ENCODE measurements around the gene MAN1B1. TPM values are rescaled to one million over a fixed set of nuclear protein-coding genes. Genes with fewer than 3 reads are reported as not detected.

MAN1B1 gene
- polyA plus RNA-seq, 3 donors: 29.3 to 38.2 (median 33.3) TPM

GRCh38 chr9:137070201-137070905 lies 16.4 kb upstream of the MAN1B1 start, which contains the start of gene SAPCD2:
Gene SAPCD2, minus strand, starts transcription at chr9:137070557. Its CDS starts 97 bp downstream, at chr9:137070460.
- H2AFZ ChIP-seq (ENCODE audit: insufficient read depth, low read depth, low read length, poor library complexity, severe bottlenecking): peak within 1 kb of the TSS; percentile 76
- DNase-seq: peak; percentile 90 to 94 (median 91)
- H3K4me1 Mint-ChIP-seq: peaks cover 61% of the 10 kb centered on the region
- H3K27ac Mint-ChIP-seq: peak within 1 kb of the TSS; percentile 77 to 96 (median 89)
- WGBS (ENCODE audit: insufficient coverage): under 1% methylated on average over 67 of the region's 74 CpGs
- H3K4me2 ChIP-seq (replicated peaks; ENCODE audit: extremely low read depth, low read length, poor library complexity, severe bottlenecking): peak within 1 kb of the TSS; percentile 76
- H3K27me3 ChIP-seq (ENCODE audit: control insufficient read depth in 2 of 2, insufficient read depth in 2 of 2, low read length in 2 of 2): peaks cover 0 to 5% of the 10 kb centered on the region in 2 donors
- H4K20me1 ChIP-seq (ENCODE audit: insufficient read depth, low read length): no peaks in the 10 kb centered on the region
- H3K27me3 Mint-ChIP-seq (ENCODE audit: low read depth in 3 of 3): peaks cover 0 to 3% (median 1%) of the 10 kb centered on the region in 3 donors
- H3K4me1 ChIP-seq (ENCODE audit: control insufficient read depth in 1 of 2, insufficient read depth in 2 of 2, low read length in 2 of 2): peaks cover 41 to 71% of the 10 kb centered on the region in 2 donors
- H3K9ac ChIP-seq (ENCODE audit: insufficient read depth, low read length, poor library complexity, severe bottlenecking): peak within 1 kb of the TSS; percentile 48
- no peak for TF ChIP-seq CTCF (IDR thresholded peaks at IDR 0.05)
- peaks cover 3 to 12% of the 10 kb centered on the region in 2 donors for H3K36me3 Mint-ChIP-seq
- peak within 1 kb of the TSS; percentile 75 to 91 for H3K4me3 Mint-ChIP-seq
- H3K79me2 ChIP-seq (ENCODE audit: insufficient read depth, low read length): peaks cover 6% of the 10 kb centered on the region
- peak within 1 kb of the TSS; percentile 53 to 56 for H3K27ac ChIP-seq (ENCODE audit: low read depth in 1 of 2, low read length in 2 of 2)
- no peaks in the 10 kb centered on the region for H3K9me3 ChIP-seq (replicated peaks in 1 of 2; ENCODE audit: control insufficient read depth in 1 of 2, insufficient read depth in 1 of 2, low read length in 2 of 2)
- H3K4me3 ChIP-seq (replicated peaks in 1 of 3; ENCODE audit: low read depth in 2 of 3, low read length in 3 of 3): peak within 1 kb of the TSS; percentile 2 to 71 (median 39)
- peaks cover 0 to 4% (median 2%) of the 10 kb centered on the region in 7 donors for H3K9me3 Mint-ChIP-seq
- intact Hi-C loops (cut with micrococcal nuclease): loop anchor here in 1 of 2 donors (2.0 kb wide), 1 partner anchor 16 kb away; the partner anchor contains the start of gene MAN1B1
- no peaks in the 10 kb centered on the region for H3K36me3 ChIP-seq (replicated peaks in 1 of 2; ENCODE audit: control insufficient read depth in 1 of 2, insufficient read depth in 2 of 2, low read length in 2 of 2)

- peaks cover 6% of the 10 kb centered on the region for H3K79me2 ChIP-seq (ENCODE audit: insufficient read depth, low read length)
- peak overlapping the region; percentile 2 to 71 (median 39) for H3K4me3 ChIP-seq (replicated peaks in 1 of 3; ENCODE audit: low read depth in 2 of 3, low read length in 3 of 3)
- H3K9me3 ChIP-seq (replicated peaks in 1 of 2; ENCODE audit: control insufficient read depth in 1 of 2, insufficient read depth in 1 of 2, low read length in 2 of 2): no peaks in the 10 kb centered on the region
- peak overlapping the region; percentile 76 for H3K4me2 ChIP-seq (replicated peaks; ENCODE audit: extremely low read depth, low read length, poor library complexity, severe bottlenecking)
- WGBS (ENCODE audit: insufficient coverage): 23% methylated on average over 5 of the region's 6 CpGs
- H3K27me3 Mint-ChIP-seq (ENCODE audit: low read depth in 3 of 3): peaks cover 0 to 3% (median 3%) of the 10 kb centered on the region in 3 donors
- TF ChIP-seq CTCF (IDR thresholded peaks at IDR 0.05): no peak
- peak overlapping the region; percentile 48 for H3K9ac ChIP-seq (ENCODE audit: insufficient read depth, low read length, poor library complexity, severe bottlenecking)
- H3K9me3 Mint-ChIP-seq: peaks cover 0 to 4% (median 2%) of the 10 kb centered on the region in 7 donors
- H3K27ac Mint-ChIP-seq: peak overlapping the region; percentile 77 to 96 (median 89)
- H3K36me3 Mint-ChIP-seq: peaks cover 0 to 7% of the 10 kb centered on the region in 2 donors
- H3K4me1 Mint-ChIP-seq: peaks cover 64% of the 10 kb centered on the region
- DNase-seq: no peak
- intact Hi-C loops (cut with micrococcal nuclease): loop anchor here in 1 of 2 donors (2.0 kb wide), 1 partner anchor 16 kb away; the partner anchor contains the start of gene MAN1B1
- H4K20me1 ChIP-seq (ENCODE audit: insufficient read depth, low read length): no peaks in the 10 kb centered on the region
- peak overlapping the region; percentile 75 to 91 for H3K4me3 Mint-ChIP-seq
- H3K4me1 ChIP-seq (ENCODE audit: control insufficient read depth in 1 of 2, insufficient read depth in 2 of 2, low read length in 2 of 2): peaks cover 41 to 77% of the 10 kb centered on the region in 2 donors
- H3K27me3 ChIP-seq (ENCODE audit: control insufficient read depth in 2 of 2, insufficient read depth in 2 of 2, low read length in 2 of 2): peaks cover 0 to 5% of the 10 kb centered on the region in 2 donors
- peak overlapping the region; percentile 53 to 56 for H3K27ac ChIP-seq (ENCODE audit: low read depth in 1 of 2, low read length in 2 of 2)
- H2AFZ ChIP-seq (ENCODE audit: insufficient read depth, low read depth, low read length, poor library complexity, severe bottlenecking): peak overlapping the region; percentile 76
- H3K36me3 ChIP-seq (replicated peaks in 1 of 2; ENCODE audit: control insufficient read depth in 1 of 2, insufficient read depth in 2 of 2, low read length in 2 of 2): no peaks in the 10 kb centered on the region
Measured at GRCh38 chr9:137070906-137071275, 15.9 kb upstream of the MAN1B1 start.
